Activated T-cell treated with anti-CD3 and anti-CD28 coated beads, Interleukin-2, amount 50 U/mL, for 4 hours (primary cell): ENCODE data around the gene TMEM247. TPM values are rescaled to one million over a fixed set of nuclear protein-coding genes. Genes with fewer than 3 reads are reported as not detected.

Source experiments
- ATAC-seq, 2 donors: fragments of 200-7000 bp; cut with Tn5 transposase; one replicate each; pipeline ENCODE4 v1.10.0; 2021
- DNase-seq: peaks from one replicate; pipeline ENCODE4 v3.0.0-alpha.2; 2020
- H3K27me3 Mint-ChIP-seq: one replicate; pipeline ENCODE4 v1.8.0; 2021; ENCODE audit warnings: low read depth, mixed read lengths
- H3K36me3 Mint-ChIP-seq: one replicate; pipeline ENCODE4 v1.8.0; 2022; ENCODE audit warnings: mixed read lengths; ENCODE audit not compliant: insufficient read depth
- H3K4me1 Mint-ChIP-seq: one replicate; pipeline ENCODE4 v1.8.0; 2021; ENCODE audit warnings: low read depth, mixed read lengths
- H3K4me3 Mint-ChIP-seq: one replicate; pipeline ENCODE4 v1.8.0; 2021; ENCODE audit warnings: mild to moderate bottlenecking, moderate library complexity, mixed read lengths
- H3K9me3 Mint-ChIP-seq: one replicate; pipeline ENCODE4 v1.8.0; 2021; ENCODE audit warnings: mixed read lengths
- total RNA-seq, 3 donors: library from RNA; stranded (reverse); gene quantifications; one replicate each; pipeline ENCODE4 v1.2.1, GENCODE V29; 2021

The TMEM247 gene
- total RNA-seq, 3 donors from 2014 or later = not detected

- Mint-ChIP-seq H3K4me3 (no peak overlapping the region), H3K36me3 (peaks cover 2% of the 10 kb centered on the region), H3K27me3 (peaks cover 9% of the 10 kb centered on the region), H3K4me1 (no peaks in the 10 kb centered on the region), H3K9me3 (peaks cover 25% of the 10 kb centered on the region)
- ATAC-seq = no peak
- no peak for DNase-seq
Measured at GRCh38 chr2:46446871-46447568, 32.3 kb upstream of the TMEM247 start.

GRCh38 chr2:46447649-46448048, 31.7 kb upstream of the TMEM247 start:
- peaks cover 9% of the 10 kb centered on the region for H3K27me3 Mint-ChIP-seq
- no peaks in the 10 kb centered on the region for H3K4me1 Mint-ChIP-seq
- H3K4me3 Mint-ChIP-seq = no peak overlapping the region
- DNase-seq (no peak), ATAC-seq (no peak)
- peaks cover 25% of the 10 kb centered on the region for H3K9me3 Mint-ChIP-seq
- peaks cover 2% of the 10 kb centered on the region for H3K36me3 Mint-ChIP-seq

- DNase-seq (no peak), ATAC-seq (no peak)
- Mint-ChIP-seq H3K36me3 (peaks cover 2% of the 10 kb centered on the region), H3K9me3 (peaks cover 25% of the 10 kb centered on the region), H3K27me3 (peaks cover 9% of the 10 kb centered on the region), H3K4me3 (no peak overlapping the region), H3K4me1 (no peaks in the 10 kb centered on the region)
Measured at GRCh38 chr2:46448111-46448510, 31.3 kb upstream of the TMEM247 start.

GRCh38 chr2:46448641-46449040, 30.7 kb upstream of the TMEM247 start:
- H3K4me1 Mint-ChIP-seq = no peaks in the 10 kb centered on the region
- ATAC-seq (no peak), DNase-seq (no peak)
- no peak overlapping the region for H3K4me3 Mint-ChIP-seq
- H3K36me3 Mint-ChIP-seq = peaks cover 2% of the 10 kb centered on the region
- peaks cover 25% of the 10 kb centered on the region for H3K9me3 Mint-ChIP-seq
- peaks cover 9% of the 10 kb centered on the region for H3K27me3 Mint-ChIP-seq

GRCh38 chr2:46449700-46450099, 29.7 kb upstream of the TMEM247 start:
- peaks cover 9% of the 10 kb centered on the region for H3K27me3 Mint-ChIP-seq
- ATAC-seq (no peak), DNase-seq (no peak)
- peaks cover 25% of the 10 kb centered on the region for H3K9me3 Mint-ChIP-seq
- H3K4me3 Mint-ChIP-seq = no peak overlapping the region
- H3K36me3 Mint-ChIP-seq = peaks cover 2% of the 10 kb centered on the region
- no peaks in the 10 kb centered on the region for H3K4me1 Mint-ChIP-seq

GRCh38 chr2:46451131-46451711, 28.1 kb upstream of the TMEM247 start:
- no peak for DNase-seq
- H3K36me3 Mint-ChIP-seq = no peaks in the 10 kb centered on the region
- H3K4me3 Mint-ChIP-seq = no peak overlapping the region
- peaks cover 13% of the 10 kb centered on the region for H3K9me3 Mint-ChIP-seq
- H3K4me1 Mint-ChIP-seq = no peaks in the 10 kb centered on the region
- peaks cover 6% of the 10 kb centered on the region for H3K27me3 Mint-ChIP-seq
- no peak for ATAC-seq

GRCh38 chr2:46456789-46457188, 22.6 kb upstream of the TMEM247 start:
- ATAC-seq = no peak
- DNase-seq = no peak
- Mint-ChIP-seq H3K4me3 (no peak overlapping the region), H3K9me3 (no peaks in the 10 kb centered on the region), H3K27me3 (no peaks in the 10 kb centered on the region), H3K36me3 (no peaks in the 10 kb centered on the region), H3K4me1 (peaks cover 7% of the 10 kb centered on the region)

GRCh38 chr2:46458763-46459500, 20.4 kb upstream of the TMEM247 start:
- Mint-ChIP-seq H3K4me1 (peaks cover 10% of the 10 kb centered on the region), H3K27me3 (no peaks in the 10 kb centered on the region), H3K9me3 (no peaks in the 10 kb centered on the region), H3K4me3 (no peak overlapping the region), H3K36me3 (no peaks in the 10 kb centered on the region)
- ATAC-seq (no peak), DNase-seq (no peak)

GRCh38 chr2:46459694-46460093, 19.7 kb upstream of the TMEM247 start:
- H3K9me3 Mint-ChIP-seq = no peaks in the 10 kb centered on the region
- no peaks in the 10 kb centered on the region for H3K27me3 Mint-ChIP-seq
- no peak for DNase-seq
- peaks cover 11% of the 10 kb centered on the region for H3K4me1 Mint-ChIP-seq
- no peak for ATAC-seq
- no peak overlapping the region for H3K4me3 Mint-ChIP-seq
- no peaks in the 10 kb centered on the region for H3K36me3 Mint-ChIP-seq

GRCh38 chr2:46460241-46460921, 19.0 kb upstream of the TMEM247 start:
- no peak for DNase-seq
- peaks cover 11% of the 10 kb centered on the region for H3K4me1 Mint-ChIP-seq
- no peak overlapping the region for H3K4me3 Mint-ChIP-seq
- no peaks in the 10 kb centered on the region for H3K36me3 Mint-ChIP-seq
- no peak for ATAC-seq
- H3K9me3 Mint-ChIP-seq = no peaks in the 10 kb centered on the region
- H3K27me3 Mint-ChIP-seq = no peaks in the 10 kb centered on the region

- Mint-ChIP-seq H3K36me3 (no peaks in the 10 kb centered on the region), H3K9me3 (no peaks in the 10 kb centered on the region), H3K27me3 (no peaks in the 10 kb centered on the region), H3K4me1 (peaks cover 11% of the 10 kb centered on the region), H3K4me3 (no peak overlapping the region)
- peak; percentile 61 to 75 for ATAC-seq
- DNase-seq = peak; percentile 77
Measured at GRCh38 chr2:46461011-46461674, 18.2 kb upstream of the TMEM247 start.

GRCh38 chr2:46461709-46462171, 17.6 kb upstream of the TMEM247 start:
- ATAC-seq (peak in 1 of 2 donors; percentile 15), DNase-seq (no peak)
- Mint-ChIP-seq H3K9me3 (no peaks in the 10 kb centered on the region), H3K36me3 (no peaks in the 10 kb centered on the region), H3K27me3 (no peaks in the 10 kb centered on the region), H3K4me1 (peaks cover 11% of the 10 kb centered on the region), H3K4me3 (no peak overlapping the region)

- no peak for DNase-seq
- Mint-ChIP-seq H3K9me3 (no peaks in the 10 kb centered on the region), H3K27me3 (no peaks in the 10 kb centered on the region), H3K4me3 (no peak overlapping the region), H3K36me3 (no peaks in the 10 kb centered on the region), H3K4me1 (peaks cover 11% of the 10 kb centered on the region)
- no peak for ATAC-seq
Measured at GRCh38 chr2:46462936-46463335, 16.4 kb upstream of the TMEM247 start.

- DNase-seq (no peak), ATAC-seq (no peak)
- Mint-ChIP-seq H3K4me3 (no peak overlapping the region), H3K27me3 (no peaks in the 10 kb centered on the region), H3K4me1 (peaks cover 2% of the 10 kb centered on the region), H3K36me3 (no peaks in the 10 kb centered on the region), H3K9me3 (no peaks in the 10 kb centered on the region)
Measured at GRCh38 chr2:46469116-46469515, 10.2 kb upstream of the TMEM247 start.
